Vagina (tissue), 2 donors: Measurements from ENCODE around the gene RPGRIP1.
"Not testable (repeated sequence)": the region's sequence is repeated elsewhere in the genome, so short reads cannot be mapped to it uniquely, and the experiment has no call there.

ENCODE experiments used
- POLR2A ChIP-seq, 2 donors: fragments of 450-650 bp; IDR thresholded peaks; one replicate each; pipeline ENCODE4 v1.6.1; 2017; ENCODE audit warnings: antibody characterized with exemption in 2 of 2, mild to moderate bottlenecking in 2 of 2, moderate library complexity in 2 of 2
- POLR2AphosphoS5 ChIP-seq, 2 donors: sonication (generic); formaldehyde crosslinking; IDR thresholded peaks; one replicate each; pipeline ENCODE4 v1.9.0; 2017; ENCODE audit warnings: antibody characterized with exemption in 2 of 2, mild to moderate bottlenecking in 2 of 2, low read depth in 1 of 2; ENCODE audit not compliant: insufficient read depth in 1 of 2
- TF ChIP-seq, protein P1 (sequence below), 3 experiments: fragments of 450-650 bp in 2 of 3; fragments of 200-600 bp in 1 of 3; sonication (generic) in 1 of 3; IDR thresholded peaks; one replicate each; pipeline ENCODE4 v1.5.1; 2017 to 2019; ENCODE audit warnings: antibody characterized with exemption in 3 of 3, mild to moderate bottlenecking in 2 of 3, moderate library complexity in 2 of 3

DNA sequence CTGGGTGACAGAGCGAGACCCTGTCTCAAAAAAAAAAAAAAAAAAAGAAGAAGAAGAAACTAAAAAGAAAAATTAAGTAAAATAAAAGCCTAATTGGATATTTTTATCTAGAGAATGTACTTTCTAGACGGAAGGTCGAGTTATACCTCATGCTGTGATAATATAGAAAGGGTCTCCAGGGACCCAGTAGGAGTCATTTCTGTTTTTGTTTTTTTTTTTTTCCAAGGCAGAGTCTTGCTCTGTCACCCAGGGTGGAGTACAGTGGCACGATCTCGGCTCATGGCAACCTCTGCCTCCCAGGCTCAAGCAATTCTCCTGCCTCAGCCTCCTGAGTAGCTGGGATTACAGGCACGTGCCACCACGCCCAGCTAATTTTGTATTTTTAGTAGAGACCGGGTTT lies 14.1 kb downstream of the RPGRIP1 start:
- not testable (repeated sequence) for TF ChIP-seq POLR2A (IDR thresholded peaks at IDR 0.05); POLR2AphosphoS5 (IDR thresholded peaks at IDR 0.05; ENCODE audit: insufficient read depth in 1 of 2, low read depth in 1 of 2)
- TF ChIP-seq, protein P1, sequence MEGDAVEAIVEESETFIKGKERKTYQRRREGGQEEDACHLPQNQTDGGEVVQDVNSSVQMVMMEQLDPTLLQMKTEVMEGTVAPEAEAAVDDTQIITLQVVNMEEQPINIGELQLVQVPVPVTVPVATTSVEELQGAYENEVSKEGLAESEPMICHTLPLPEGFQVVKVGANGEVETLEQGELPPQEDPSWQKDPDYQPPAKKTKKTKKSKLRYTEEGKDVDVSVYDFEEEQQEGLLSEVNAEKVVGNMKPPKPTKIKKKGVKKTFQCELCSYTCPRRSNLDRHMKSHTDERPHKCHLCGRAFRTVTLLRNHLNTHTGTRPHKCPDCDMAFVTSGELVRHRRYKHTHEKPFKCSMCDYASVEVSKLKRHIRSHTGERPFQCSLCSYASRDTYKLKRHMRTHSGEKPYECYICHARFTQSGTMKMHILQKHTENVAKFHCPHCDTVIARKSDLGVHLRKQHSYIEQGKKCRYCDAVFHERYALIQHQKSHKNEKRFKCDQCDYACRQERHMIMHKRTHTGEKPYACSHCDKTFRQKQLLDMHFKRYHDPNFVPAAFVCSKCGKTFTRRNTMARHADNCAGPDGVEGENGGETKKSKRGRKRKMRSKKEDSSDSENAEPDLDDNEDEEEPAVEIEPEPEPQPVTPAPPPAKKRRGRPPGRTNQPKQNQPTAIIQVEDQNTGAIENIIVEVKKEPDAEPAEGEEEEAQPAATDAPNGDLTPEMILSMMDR (IDR thresholded peaks at IDR 0.05): not testable (repeated sequence)
